HG02642 (cell line): ENCODE data around the gene BLOC1S1.
"Not testable (repeated sequence)": the region's sequence is repeated elsewhere in the genome, so short reads cannot be mapped to it uniquely, and the experiment has no call there.

Experiments
- ATAC-seq: cut with Tn5 transposase; IDR thresholded peaks from one replicate; pipeline ENCODE4 v1.9.1; 2021; ENCODE audit warnings: mild to moderate bottlenecking; ENCODE audit not compliant: unreplicated experiment, poor library complexity

Gene BLOC1S1

GRCh38 chr12:55741931-55742680 lies 26.3 kb downstream of the BLOC1S1 start:
- no peak for ATAC-seq

- ATAC-seq: peak; percentile 33
These were observed 27.0 kb downstream of the BLOC1S1 start, which contains the start of gene GDF11 for GRCh38 chr12:55742719-55743405. GDF11 (plus strand) TSS chr12:55743122; CDS start chr12:55743317, 195 bp downstream.

- ATAC-seq: peak; percentile 56
These were observed 27.8 kb downstream of the BLOC1S1 start for GRCh38 chr12:55743406-55744339.

GRCh38 chr12:55744340-55745030 lies 28.6 kb downstream of the BLOC1S1 start:
- ATAC-seq: no peak

GRCh38 chr12:55745361-55746173 lies 29.7 kb downstream of the BLOC1S1 start:
- ATAC-seq: no peak

GRCh38 chr12:55746174-55746912 lies 30.5 kb downstream of the BLOC1S1 start:
- ATAC-seq: no peak

- no peak for ATAC-seq
These were observed 31.0 kb downstream of the BLOC1S1 start for GRCh38 chr12:55746913-55747231.

GRCh38 chr12:55748230-55748993 lies 32.6 kb downstream of the BLOC1S1 start:
- no peak for ATAC-seq

- no peak for ATAC-seq
These were observed 39.4 kb downstream of the BLOC1S1 start for GRCh38 chr12:55755246-55755645.

- ATAC-seq: no peak
These were observed 41.9 kb downstream of the BLOC1S1 start for GRCh38 chr12:55757701-55758100.

GRCh38 chr12:55758575-55758974 lies 42.7 kb downstream of the BLOC1S1 start:
- not testable (repeated sequence) for ATAC-seq

- ATAC-seq: no peak
These were observed 44.8 kb downstream of the BLOC1S1 start for GRCh38 chr12:55760663-55761062.

GRCh38 chr12:55762646-55763045 lies 46.8 kb downstream of the BLOC1S1 start:
- ATAC-seq: no peak

GRCh38 chr12:55765736-55766290 lies 50.0 kb downstream of the BLOC1S1 start:
- no peak for ATAC-seq

GRCh38 chr12:55767156-55767555 lies 51.3 kb downstream of the BLOC1S1 start:
- ATAC-seq: no peak
